ENCODE data around the gene MYEOV. TPM values are rescaled to one million over a fixed set of nuclear protein-coding genes. Genes with fewer than 3 reads are reported as not detected.

Gene MYEOV
- total RNA-seq, 2 donors from 2014 or later = 1.1 to 1.3 TPM

DNA sequence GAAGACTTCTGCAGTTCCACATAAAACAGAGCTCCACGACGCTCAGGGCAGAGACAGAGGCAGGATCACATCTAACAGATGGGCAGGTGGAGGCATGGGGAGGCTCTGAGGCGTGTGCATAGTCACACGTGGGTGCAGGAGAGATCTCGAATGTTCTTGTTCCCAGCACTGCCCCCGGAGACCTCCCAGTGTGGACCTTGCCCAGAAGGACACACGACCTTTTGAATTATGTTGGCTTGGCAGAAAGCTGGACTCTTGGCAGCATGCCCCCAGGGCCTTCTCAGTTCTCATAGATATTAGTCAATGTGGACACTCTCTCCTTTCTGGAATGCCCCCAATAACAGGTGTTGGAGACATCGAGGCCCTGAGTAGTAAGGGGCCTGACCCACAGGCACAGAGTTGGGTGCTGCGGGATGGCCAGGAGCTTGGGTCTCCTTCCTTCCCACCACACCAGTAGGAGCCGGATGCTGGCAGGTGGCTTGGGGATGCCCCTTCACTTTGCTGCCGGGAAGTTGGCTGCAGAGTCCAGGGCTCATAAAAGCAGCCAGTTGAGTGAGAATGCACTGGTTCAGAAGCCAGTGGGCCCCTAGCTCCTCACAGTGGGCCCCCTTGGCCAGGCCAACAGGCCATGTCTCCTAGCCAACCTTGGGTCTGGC is 12.1 kb downstream of the MYEOV start:
- Histone ChIP-seq H3K36me3 (no peaks in the 10 kb centered on the region), H3K4me1 (ENCODE audit: control insufficient read depth in 1 of 2, low read depth in 2 of 2) (peaks cover 9 to 14% of the 10 kb centered on the region in 2 donors), H3K27ac (no peak overlapping the region), H3K27me3 (replicated peaks; ENCODE audit: insufficient read depth) (no peaks in the 10 kb centered on the region), H3K9me3 (no peaks in the 10 kb centered on the region), H3K4me3 (no peak overlapping the region)
- no peak for TF ChIP-seq CTCF (IDR thresholded peaks at IDR 0.05)
- no peak for ATAC-seq (ENCODE audit: insufficient number of reproducible peaks, low FRiP score, low read depth)
- no peak for DNase-seq (ENCODE audit: low spot score)

- H3K27ac ChIP-seq = no peak overlapping the region
- no peaks in the 10 kb centered on the region for H3K27me3 ChIP-seq (replicated peaks; ENCODE audit: insufficient read depth)
- no peaks in the 10 kb centered on the region for H3K36me3 ChIP-seq
- peaks cover 4 to 9% of the 10 kb centered on the region in 2 donors for H3K4me1 ChIP-seq (ENCODE audit: control insufficient read depth in 1 of 2, low read depth in 2 of 2)
- no peaks in the 10 kb centered on the region for H3K9me3 ChIP-seq
- H3K4me3 ChIP-seq = no peak overlapping the region
- no peak for ATAC-seq (ENCODE audit: insufficient number of reproducible peaks, low FRiP score, low read depth)
- no peak for TF ChIP-seq CTCF (IDR thresholded peaks at IDR 0.05)
- no peak for DNase-seq (ENCODE audit: low spot score)
Observed at GRCh38 chr11:69306821-69307220, 12.9 kb downstream of the MYEOV start.

GRCh38 chr11:69307421-69307820 is 13.5 kb downstream of the MYEOV start:
- Histone ChIP-seq H3K4me1 (ENCODE audit: control insufficient read depth in 1 of 2, low read depth in 2 of 2) (peaks cover 0 to 3% of the 10 kb centered on the region in 2 donors), H3K4me3 (no peak overlapping the region), H3K9me3 (no peaks in the 10 kb centered on the region), H3K27ac (no peak overlapping the region), H3K36me3 (no peaks in the 10 kb centered on the region), H3K27me3 (replicated peaks; ENCODE audit: insufficient read depth) (no peaks in the 10 kb centered on the region)
- DNase-seq (ENCODE audit: low spot score) (no peak), ATAC-seq (ENCODE audit: insufficient number of reproducible peaks, low FRiP score, low read depth) (no peak)
- no peak for TF ChIP-seq CTCF (IDR thresholded peaks at IDR 0.05)

DNA sequence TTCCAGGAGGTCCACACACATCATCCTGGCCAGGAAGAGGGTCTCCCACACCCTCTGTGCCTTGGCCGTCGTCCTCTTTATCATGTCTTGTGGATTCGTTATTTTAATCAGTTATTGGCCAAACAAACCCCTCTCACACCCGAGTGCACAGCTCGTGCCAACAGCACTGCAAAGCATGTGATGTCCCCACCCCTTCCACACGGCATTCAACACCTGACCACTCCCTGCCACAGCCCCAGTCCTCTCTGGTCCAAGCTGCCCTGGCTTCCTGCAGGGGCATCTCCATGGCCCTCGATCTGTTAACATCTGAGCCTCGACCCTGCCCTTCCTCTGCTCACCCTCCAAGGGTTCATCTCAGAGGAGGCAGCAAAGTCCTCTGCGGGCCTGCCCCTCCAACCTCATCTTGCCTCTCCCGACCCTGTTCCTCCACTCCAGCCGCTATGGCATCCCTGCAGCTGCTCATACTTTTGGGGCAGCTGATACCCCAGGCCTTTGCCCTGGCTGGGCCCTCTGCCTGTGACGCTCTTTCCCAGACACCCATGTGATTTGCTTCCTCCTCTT is 14.0 kb downstream of the MYEOV start:
- ATAC-seq (ENCODE audit: insufficient number of reproducible peaks, low FRiP score, low read depth) (no peak), DNase-seq (ENCODE audit: low spot score) (no peak)
- H3K36me3 ChIP-seq = no peaks in the 10 kb centered on the region
- H3K4me3 ChIP-seq = no peak overlapping the region
- no peaks in the 10 kb centered on the region for H3K9me3 ChIP-seq
- H3K4me1 ChIP-seq (ENCODE audit: control insufficient read depth in 1 of 2, low read depth in 2 of 2) = peaks cover 3 to 6% of the 10 kb centered on the region in 2 donors
- H3K27me3 ChIP-seq (replicated peaks; ENCODE audit: insufficient read depth) = no peaks in the 10 kb centered on the region
- no peak overlapping the region for H3K27ac ChIP-seq
- TF ChIP-seq CTCF (IDR thresholded peaks at IDR 0.05) = no peak

DNA sequence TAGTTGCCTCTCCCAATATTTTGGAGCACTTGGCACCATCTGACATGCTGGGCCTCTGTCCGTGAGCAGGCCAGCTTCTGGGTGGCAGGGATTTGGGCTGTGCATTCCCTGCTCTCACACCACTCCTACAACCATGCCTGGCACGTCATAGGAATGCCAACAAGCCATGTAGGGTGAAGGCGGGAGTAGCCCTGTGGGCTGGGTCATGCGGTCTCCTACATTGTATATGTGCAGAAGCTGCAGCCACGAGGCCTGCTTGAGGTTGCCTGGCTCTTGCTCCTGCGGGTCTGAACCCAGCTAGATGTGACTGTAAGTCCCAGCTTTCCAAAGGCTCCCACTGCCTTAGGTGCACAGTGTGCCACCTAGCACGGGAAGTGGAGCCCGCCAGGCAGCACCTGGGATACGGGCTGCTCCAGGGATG is 14.5 kb downstream of the MYEOV start:
- no peaks in the 10 kb centered on the region for H3K9me3 ChIP-seq
- H3K4me3 ChIP-seq = no peak overlapping the region
- ATAC-seq (ENCODE audit: insufficient number of reproducible peaks, low FRiP score, low read depth) (no peak), DNase-seq (ENCODE audit: low spot score) (no peak)
- peaks cover 7 to 11% of the 10 kb centered on the region in 2 donors for H3K4me1 ChIP-seq (ENCODE audit: control insufficient read depth in 1 of 2, low read depth in 2 of 2)
- H3K27me3 ChIP-seq (replicated peaks; ENCODE audit: insufficient read depth) = no peaks in the 10 kb centered on the region
- TF ChIP-seq CTCF (IDR thresholded peaks at IDR 0.05) = no peak
- H3K27ac ChIP-seq = no peak overlapping the region
- H3K36me3 ChIP-seq = no peaks in the 10 kb centered on the region

Measured in thoracic aorta (tissue), 2 donors.